Choroid plexus epithelial cell (primary cell): ENCODE data around the gene GRK1.
"Not testable (repeated sequence)": the region's sequence is repeated elsewhere in the genome, so short reads cannot be mapped to it uniquely, and the experiment has no call there.

Experiments
- DNase-seq: peaks from one replicate; pipeline ENCODE4 v3.0.0-alpha.2; 2010; ENCODE audit warnings: low read depth
- H3K4me3 ChIP-seq: 2 replicates; pipeline ENCODE4 v1.5.1; 2011; ENCODE audit warnings: low read depth, mild to moderate bottlenecking, control low read depth, low read length, moderate library complexity
- TF ChIP-seq, protein P1 (sequence below): conservative IDR thresholded peaks from 2 replicates; pipeline ENCODE4 v1.5.1; 2011; ENCODE audit warnings: low read depth, mild to moderate bottlenecking, control low read depth, inconsistent platforms, low read length, moderate library complexity

GRK1 gene

DNA sequence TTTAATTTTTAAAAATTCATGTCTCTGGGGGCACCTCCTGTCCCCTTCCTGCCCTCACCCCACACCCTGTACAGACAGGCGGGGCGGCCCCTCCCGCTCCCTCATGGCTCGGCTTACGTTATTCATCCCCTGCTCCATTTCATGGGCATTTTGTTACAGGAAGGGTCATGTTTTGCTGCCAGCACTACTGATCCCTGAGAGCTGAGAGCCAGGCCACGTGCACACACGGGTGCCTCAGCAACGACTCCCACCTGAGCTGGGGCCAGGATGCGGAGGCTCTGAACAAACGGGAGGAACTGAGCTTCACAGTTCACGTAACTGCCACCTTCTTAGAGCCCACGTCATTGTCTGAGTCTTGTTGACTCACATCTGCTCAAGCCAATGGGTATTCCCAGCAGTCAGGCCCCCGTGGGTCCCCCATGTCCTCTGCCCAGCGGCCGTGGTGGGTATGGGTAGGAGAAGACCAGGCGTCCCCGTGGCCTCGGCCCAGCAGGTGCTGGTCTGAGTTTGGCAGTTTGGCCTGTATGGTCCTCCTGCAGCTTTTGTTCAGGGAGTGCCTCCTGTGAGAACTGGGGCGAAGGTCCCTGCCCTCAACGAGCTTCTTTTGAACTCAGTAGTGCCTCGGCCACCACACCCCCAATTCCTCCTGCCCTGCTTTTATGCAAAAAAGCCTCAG lies 75.6 kb downstream of the GRK1 start:
- H3K4me3 ChIP-seq: no peak overlapping the region
- TF ChIP-seq, protein P1, sequence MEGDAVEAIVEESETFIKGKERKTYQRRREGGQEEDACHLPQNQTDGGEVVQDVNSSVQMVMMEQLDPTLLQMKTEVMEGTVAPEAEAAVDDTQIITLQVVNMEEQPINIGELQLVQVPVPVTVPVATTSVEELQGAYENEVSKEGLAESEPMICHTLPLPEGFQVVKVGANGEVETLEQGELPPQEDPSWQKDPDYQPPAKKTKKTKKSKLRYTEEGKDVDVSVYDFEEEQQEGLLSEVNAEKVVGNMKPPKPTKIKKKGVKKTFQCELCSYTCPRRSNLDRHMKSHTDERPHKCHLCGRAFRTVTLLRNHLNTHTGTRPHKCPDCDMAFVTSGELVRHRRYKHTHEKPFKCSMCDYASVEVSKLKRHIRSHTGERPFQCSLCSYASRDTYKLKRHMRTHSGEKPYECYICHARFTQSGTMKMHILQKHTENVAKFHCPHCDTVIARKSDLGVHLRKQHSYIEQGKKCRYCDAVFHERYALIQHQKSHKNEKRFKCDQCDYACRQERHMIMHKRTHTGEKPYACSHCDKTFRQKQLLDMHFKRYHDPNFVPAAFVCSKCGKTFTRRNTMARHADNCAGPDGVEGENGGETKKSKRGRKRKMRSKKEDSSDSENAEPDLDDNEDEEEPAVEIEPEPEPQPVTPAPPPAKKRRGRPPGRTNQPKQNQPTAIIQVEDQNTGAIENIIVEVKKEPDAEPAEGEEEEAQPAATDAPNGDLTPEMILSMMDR: no peak
- no peak for DNase-seq

DNA sequence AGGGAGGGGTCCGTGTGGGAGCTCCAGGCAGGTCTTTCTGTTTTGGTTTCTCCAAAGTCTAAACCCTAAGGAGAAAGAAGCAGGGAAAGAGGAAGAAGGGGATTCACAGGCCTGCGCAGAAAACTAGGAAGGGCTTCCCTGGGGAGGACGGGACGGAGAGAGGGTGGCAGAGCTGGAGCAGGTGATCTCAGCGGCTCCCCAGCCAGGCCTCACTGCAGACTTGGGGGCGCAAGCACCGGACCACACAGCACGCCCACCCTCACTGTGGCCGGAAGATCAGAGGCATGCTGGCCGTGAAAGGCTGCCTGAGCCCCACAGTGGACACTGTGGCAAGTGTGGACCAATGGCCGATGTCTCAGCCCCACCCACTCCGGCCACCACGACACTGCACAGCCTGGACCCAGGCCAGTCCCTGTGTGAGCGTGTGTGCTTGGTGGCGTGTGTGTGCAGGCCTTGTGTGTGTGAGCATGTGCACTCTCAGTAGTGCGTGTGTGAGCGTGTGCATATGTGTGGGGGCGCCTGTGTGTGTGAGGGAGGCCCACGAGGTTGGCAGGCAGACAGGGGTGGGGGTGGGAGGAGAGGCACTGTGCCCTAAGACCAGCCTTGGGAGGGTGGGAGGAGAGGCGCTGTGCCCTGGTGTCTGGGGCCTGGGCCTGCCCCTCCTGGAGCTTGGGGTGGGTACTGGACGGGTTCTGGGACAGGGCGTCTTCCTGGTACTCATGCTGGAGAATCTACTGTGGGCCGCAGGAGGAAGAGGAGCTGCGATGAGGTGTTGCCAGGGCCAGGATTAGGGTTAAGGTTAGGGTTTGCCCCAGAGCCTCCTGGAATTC lies 76.6 kb downstream of the GRK1 start:
- TF ChIP-seq, protein P1: no peak
- no peak for DNase-seq

DNA sequence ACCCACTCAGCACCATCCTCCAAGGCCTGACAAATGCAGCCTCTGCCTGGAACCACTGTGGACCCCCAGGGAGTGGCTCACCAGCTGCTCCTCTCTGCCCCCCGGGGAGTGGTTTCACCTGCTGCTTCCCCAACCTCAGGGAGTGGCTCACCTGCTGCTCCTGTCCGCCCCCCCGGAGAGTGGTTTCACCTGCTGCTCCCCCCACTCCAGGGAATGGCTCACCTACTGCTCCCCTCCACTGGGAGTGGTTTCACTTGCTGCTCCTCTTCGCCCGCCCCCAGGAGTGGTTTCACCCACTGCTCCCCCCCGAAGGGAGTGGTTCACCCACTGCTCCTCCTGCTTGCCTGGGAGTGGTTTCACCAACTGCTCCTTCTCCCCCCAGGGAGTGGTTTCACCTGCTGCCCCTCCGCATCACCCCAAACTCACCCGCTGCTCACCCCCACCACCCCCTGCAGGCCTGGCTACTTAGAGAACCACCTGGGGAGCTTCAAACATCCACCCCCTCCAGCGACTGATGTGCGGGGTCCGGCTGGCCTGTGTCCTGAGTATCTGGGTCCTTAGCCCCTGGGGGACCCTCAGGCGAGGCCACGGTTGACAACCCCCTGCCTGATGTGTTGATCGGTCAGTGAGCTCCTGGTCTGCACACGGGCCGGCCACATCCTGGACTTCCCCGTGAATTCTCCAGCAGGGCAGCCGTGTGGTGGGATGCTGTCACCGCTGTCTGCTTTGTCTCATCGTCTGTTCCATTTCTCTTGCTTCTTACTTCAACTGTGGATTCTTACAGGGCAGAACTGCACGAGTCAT lies 77.4 kb downstream of the GRK1 start:
- DNase-seq: no peak
- no peak overlapping the region for H3K4me3 ChIP-seq
- TF ChIP-seq, protein P1: no peak

More for the DNA sequence above, 76.6 kb downstream of the GRK1 start:
- H3K4me3 ChIP-seq: no peak overlapping the region

DNA sequence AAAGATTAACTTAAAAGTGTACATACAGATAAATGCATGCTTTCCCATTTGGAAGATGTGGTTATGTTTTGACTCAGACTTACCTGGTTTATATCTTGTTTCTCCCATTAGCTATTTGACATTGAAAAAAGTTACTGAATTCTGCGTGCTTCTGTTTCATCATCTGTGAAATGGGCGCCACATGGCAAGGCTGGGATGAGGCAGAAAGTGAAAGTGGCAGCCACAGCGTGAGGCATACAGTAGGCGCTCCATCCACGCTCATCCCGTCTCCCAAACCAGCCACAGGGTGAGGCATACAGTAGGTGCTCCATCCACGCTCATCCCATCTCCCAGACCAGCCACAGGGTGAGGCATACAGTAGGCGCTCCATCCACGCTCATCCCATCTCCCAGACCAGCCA lies 78.0 kb downstream of the GRK1 start:
- H3K4me3 ChIP-seq: no peak overlapping the region
- TF ChIP-seq, protein P1: no peak
- no peak for DNase-seq

DNA sequence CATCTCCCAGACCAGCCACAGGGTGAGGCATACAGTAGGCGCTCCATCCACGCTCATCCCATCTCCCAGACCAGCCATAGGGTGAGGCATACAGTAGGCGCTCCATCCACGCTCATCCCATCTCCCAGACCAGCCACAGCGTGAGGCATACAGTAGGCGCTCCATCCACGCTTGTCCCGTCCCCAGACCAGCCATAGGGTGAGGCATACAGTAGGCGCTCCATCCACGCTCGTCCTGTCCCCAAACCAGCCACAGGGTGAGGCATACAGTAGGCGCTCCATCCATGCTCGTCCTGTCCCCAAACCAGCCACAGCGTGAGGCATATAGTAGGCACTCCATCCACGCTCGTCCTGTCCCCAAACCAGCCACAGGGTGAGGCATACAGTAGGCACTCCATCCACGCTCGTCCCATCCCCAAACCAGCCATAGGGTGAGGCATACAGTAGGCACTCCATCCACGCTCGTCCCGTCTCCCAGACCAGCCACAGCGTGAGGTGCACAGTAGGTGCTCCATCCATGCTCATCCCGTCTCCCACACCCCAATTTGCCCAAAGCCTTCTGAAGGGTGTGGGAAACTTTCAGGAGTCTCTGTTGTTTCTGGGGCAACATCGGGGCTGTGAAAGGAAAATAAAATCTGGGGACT lies 78.6 kb downstream of the GRK1 start:
- H3K4me3 ChIP-seq, DNase-seq: not testable (repeated sequence)

DNA sequence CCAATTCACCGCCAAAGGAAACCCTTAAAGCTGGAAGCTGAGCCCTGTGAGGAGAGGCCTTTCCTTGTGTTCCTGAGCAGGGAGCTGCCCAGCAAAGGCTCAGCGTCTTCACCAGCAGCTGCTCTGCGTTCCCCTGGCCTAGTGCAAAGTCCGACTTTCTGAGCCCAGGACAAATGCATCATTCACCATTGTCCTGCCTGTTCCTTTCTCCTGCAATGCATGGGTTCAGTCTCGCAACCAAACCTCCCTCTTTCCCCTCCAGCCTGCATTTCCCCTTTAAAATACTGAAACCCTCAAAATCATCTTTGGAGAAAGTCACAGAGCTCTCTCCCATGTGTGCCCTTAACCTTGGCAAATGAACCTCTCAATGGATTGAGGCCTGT lies 79.1 kb downstream of the GRK1 start:
- no peak overlapping the region for H3K4me3 ChIP-seq
- TF ChIP-seq, protein P1: no peak
- DNase-seq: no peak

DNA sequence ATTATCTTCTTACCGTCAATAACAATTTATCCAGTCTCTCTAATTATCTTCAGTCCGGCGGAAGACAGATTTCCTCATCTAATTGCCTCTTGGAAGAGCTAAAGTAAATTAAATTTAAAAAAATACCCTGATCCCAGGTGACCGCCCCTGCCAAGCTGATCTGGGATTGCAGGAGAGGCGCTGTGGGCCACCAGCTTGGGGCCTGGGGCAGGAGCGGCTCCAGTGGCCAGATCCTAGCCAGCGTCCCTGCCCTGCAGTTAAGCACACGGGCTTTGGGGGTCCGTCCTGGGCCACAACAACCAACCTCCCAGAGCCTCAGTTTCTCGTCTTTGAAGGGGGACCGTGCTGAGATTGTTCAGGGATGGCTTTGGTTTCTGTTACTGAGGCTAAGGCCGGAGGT lies 79.7 kb downstream of the GRK1 start:
- TF ChIP-seq, protein P1: no peak
- DNase-seq: no peak
- no peak overlapping the region for H3K4me3 ChIP-seq
